Activated gamma-delta T cell treated with anti-CD3 and anti-CD28 coated beads, Interleukin-2, amount 50 U/mL, for 16 hours (primary cell): ENCODE measurements around the gene WNT10A.
"Not testable (repeated sequence)": the region's sequence is repeated elsewhere in the genome, so short reads cannot be mapped to it uniquely, and the experiment has no call there.

Source experiments
- DNase-seq: peaks from one replicate; pipeline ENCODE4 v3.0.0-alpha.2; 2020; ENCODE audit warnings: low read depth

WNT10A gene

DNA sequence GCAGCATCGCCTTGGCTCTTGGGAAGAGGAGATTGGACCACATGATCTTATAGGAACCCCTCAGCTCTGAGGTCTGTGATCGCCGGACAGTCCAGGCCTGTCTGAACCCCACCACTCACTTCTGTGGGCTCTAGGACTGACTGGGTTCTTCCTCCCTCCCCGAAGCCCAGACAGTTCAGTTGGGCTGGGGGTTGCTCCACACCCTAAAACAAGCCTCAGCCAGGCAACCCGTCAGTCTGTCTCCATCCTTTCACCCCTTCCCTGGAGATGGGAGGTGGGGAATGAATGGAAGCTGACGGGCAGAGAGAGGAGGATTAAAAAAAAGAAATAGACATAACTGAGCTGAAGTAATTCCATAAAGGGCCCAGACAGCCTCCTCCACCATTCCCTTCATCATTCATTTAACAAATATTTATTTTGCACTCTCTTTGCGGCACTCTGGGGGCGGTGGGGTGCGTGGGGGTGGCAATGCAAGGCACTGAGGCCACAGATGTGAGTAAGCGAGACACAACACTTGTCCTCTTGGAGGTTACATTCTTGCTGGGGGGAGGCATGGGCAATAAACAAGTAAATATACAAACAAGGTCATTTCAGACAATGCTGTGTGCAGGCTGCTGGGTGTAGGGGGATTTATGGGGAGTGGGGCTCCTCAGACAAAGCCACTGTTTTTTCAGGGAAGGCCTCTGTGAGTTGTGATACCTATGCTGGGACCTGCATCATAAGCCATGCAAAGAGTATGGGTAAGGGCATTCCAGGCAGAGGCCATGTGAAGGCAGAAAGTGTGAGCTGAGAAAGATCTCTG is 12.9 kb downstream of the WNT10A start:
- no peak for DNase-seq

DNA sequence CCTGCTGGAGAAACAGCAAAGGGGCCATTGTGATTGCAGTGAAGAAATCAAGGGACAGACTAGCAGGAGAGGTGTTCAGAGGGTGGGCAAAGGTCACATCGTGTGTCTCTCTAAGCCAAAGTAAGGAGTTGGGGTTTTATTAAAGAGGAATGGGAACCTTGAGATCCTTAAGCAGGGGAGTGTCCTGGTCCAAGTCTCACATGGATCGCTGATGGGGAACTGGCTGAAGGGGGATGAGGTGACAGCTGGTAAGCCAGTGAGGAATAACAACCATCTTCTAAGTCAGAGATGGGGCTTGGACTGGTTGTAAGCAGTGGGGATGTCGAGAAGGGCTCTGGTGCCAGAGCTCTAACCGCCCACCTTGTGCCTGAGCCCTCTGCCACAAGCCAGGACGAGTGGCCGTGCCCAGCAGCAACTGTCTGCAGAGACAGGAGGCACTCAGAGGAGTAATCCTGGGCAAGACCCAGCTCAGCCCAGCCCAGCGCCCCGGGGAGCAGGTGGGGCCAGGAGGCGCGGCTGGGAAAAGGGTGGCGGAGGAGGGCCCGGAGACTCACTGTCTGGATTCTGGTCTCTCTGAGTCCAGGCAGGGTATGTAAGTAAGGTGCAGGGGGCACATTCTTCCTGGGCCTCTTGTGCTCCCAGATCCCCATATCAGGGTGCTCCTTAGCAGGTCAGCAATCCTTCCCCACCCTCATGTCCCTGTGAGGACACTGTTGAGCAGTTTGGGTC is 13.7 kb downstream of the WNT10A start:
- DNase-seq, result no peak

DNA sequence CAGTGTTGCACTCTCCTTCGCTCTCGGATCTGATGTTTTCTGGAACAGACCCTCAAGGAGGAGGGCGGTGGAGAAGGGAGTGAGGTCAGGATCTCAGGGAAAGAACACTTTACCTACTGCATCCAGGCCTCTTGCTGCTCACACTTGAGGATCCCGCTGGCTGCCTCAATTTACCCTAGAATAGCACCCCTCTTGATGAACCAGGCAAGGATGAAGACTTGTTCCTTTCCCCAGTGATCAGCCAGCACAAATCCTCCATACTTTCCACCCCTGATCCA is 14.2 kb downstream of the WNT10A start:
- no peak for DNase-seq

DNA sequence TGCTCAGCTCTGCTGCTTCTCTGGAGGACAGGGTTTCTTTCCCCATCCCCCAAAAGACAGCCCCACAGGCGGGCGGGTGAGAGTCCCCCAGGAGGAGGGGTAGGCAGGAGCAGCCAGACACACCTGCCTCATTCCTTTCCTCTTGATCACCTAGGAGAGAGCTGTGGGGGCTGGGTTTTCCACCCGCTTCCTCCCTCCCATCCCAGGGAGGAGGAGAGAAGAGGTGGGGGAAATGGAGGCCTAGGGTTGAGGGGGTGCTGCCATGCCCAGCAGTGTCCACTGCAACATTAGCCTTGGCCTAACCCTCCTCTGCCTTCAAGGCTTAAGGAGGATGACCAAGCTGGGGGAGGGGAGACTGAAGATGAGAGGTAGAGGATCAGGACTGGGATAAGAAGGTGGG is 14.7 kb downstream of the WNT10A start:
- DNase-seq, result no peak

DNA sequence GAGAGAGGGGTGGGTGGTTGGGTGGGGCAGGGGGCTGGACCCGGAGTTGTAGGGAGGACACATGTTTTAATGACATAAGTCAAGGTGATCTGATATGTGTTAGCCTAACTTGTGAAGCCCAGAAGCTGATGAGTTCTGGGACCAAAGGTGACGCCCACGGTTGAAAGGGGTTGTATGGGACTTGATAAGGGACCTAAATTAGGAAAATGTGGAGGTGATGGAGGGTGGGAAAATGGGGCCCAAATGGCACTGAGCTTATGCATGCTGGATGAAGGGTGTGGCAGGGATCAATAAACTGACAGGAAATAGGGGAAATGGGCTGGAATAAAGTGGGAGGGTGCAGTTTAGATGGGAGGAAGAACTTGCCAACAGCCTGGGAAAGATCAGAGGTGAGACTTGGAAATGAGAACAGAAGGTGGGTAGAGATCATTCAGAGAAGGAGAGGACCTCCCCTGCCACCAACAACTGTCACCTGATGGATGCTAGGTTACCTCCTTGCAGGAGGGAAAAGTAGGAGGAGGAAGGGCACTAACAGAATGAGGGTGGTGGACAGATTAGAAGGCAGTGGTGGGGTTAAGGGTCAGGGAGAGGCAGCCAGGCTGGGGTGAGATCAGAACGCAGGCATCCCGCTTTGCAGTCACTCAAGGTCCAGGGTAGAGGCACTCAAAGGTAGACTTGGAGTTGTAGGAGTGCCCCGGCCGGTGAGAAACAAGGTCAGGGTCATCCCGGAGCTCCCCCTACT is 15.3 kb downstream of the WNT10A start:
- no peak for DNase-seq

DNA sequence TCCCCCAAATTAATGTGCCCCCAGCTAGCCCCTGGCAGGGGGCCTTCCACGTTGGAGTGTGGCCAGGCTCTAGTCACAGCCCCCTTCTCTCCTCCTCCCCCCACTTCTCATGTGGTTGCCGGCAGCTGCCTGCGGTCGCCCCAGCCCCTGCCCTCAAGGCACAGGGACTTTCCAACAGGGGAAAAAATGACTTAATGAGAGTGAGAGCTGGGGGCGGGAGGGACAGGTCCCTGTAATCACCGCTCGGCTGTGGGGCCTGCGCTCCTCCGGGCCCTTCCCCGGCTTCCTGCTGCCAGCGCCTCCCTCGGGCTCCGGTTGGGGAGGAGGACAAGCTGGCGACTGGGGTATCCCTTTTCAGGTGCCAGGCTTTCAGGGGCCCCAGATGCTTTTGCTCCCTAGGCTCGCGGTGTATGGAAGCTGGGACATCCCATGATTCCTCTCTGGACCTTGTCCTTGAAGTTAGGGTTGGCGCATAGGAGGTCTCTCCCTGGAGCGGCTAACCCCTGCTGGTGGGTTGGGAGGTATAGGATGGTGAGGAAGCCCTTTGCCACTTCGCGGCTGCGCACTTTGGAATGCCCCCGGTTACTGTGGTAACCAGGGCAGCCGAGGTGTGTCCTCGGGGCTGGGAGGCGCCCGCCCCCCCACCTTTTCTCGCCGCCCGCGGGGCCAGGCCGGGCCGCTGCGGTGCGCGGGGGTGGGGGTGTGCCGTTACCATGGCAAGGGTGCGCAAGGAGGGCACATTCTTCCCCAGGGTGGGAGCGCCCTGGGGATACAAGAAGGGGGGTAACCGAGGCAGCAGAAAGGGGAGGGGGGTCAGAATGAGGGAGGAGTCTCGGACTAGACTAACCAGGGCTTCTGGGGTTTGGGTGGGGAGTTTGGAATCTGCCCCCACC is 16.1 kb downstream of the WNT10A start:
- peak; percentile 86 for DNase-seq

DNA sequence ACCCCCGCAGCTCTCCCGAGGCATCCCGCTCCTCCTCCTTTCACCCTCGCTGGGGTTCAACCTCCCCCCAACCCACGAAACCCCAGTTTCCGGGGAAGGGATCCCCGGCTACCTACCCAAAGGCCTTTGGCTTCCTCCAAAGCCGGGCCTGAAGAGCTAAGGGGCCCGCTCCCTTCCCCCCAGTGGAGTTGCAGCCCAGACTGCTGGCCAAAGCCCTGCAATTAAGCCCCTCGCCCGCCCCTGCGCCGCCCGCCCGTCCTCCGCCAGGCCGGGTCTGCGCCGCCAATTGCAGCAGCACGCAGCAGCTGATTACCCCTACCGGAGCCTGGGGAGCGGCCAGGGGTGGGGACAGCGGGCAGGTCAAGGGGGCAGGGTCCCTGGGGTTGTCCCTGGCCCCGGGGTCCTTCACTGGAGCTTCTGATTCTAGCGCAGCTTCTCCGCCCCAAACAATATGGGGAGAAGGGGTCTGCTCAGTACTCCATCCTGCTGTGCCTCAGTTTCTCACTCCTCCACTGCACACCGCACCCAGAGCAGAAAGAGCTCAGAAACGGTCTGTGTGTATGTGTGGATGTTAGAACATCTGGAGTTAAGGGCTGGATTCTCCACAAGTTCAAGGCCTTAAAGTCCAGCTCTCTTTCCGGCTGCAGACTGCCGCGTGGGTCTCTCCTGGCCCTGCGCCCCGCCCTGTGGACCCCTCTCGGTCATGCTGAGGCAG is 16.9 kb downstream of the WNT10A start:
- DNase-seq, result no peak

DNA sequence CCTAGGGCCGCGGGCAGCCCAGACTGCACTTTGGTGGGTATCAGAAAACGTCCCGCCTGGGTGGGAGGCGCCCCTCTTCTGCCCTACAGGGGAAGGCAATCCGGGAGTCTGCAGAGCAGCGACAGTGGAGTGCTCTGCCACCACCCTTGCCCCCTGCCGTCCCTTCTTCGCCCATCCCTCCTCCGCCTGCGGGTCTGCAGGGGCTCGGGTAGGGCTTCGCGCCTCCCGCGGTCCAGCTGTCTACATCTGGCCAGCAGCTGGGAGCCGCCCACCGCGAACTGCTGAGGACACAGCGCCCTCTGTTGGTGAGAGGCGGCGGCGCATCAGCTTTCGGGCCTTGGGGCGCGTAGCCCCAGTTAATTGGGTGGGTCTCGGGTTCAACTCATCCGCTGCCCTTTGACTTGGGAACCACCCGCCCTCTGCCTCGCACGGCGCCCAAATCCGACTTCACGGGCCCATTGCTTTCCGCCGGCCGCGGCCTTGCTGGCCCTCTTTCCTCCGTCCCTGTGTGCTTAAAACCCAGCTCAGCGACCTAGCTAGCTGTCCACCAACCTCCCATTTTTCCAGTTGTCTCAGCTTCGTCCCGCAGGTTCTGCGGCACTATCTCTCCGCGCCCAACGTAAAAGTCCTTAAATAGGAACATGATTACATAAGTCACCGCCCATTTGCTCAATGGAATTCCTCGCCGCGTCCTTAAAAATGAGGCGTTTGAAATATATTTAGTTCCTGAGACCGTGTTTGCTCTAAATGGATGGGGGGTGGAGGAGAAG is 17.6 kb downstream of the WNT10A start:
- peak; percentile 77 for DNase-seq

DNA sequence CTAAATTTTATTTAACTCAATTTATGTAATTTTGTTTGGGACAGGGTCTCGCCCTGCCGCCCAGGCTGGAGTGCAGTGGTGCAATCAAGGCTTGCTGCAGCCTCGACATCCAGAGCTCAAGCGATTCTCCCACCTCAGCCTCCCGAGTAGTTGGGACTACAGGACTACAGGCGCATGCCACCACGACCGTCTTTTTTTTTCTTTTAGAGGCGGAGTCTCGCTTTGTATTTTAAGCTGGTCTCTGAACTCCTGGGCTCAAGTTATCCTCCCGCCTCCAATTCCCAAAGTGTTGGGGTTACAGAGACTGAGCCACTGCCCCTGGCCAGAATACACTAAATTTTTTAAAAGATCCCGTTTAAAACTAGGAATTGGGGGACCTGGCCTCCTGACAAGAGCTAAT is 18.5 kb downstream of the WNT10A start:
- DNase-seq, result no peak

DNA sequence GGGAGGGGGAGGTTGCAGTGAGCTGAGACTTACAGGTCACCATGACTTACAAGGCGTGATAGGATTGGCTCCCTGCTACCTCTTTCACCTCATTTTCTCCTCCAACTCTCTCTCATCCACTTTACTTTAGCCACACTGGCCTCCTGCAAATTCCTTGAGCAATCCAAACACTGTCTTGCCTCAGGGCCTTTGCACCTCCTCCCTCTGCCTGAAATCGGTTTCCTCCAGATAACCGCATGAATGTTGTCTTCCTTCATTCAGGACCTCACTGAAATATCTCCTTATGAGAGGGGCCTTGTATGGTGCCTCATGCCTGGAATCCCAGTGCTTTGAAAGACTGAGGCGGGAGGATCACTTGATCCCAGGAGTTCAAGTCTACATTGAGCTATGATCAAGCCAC is 21.8 kb downstream of the WNT10A start:
- DNase-seq, result no peak

DNA sequence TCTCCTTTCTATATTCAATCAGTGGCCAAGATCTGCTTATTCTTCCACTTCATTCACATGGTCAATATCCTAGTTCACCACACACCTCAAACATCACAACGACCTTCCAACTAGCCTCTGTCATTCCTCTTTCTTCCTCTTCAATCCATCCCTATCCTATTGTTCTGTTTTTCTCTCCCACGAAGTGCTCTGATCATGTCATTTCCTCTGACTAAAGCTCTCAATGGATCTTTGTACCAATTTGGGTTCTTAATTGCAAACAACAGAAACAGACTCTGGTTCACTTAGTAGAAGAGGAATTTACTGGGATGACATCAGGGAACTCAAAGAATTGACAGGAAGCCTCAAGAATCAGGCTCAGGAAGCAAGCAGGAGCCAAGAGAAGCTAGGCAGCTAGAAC is 23.5 kb downstream of the WNT10A start:
- DNase-seq, result no peak

DNA sequence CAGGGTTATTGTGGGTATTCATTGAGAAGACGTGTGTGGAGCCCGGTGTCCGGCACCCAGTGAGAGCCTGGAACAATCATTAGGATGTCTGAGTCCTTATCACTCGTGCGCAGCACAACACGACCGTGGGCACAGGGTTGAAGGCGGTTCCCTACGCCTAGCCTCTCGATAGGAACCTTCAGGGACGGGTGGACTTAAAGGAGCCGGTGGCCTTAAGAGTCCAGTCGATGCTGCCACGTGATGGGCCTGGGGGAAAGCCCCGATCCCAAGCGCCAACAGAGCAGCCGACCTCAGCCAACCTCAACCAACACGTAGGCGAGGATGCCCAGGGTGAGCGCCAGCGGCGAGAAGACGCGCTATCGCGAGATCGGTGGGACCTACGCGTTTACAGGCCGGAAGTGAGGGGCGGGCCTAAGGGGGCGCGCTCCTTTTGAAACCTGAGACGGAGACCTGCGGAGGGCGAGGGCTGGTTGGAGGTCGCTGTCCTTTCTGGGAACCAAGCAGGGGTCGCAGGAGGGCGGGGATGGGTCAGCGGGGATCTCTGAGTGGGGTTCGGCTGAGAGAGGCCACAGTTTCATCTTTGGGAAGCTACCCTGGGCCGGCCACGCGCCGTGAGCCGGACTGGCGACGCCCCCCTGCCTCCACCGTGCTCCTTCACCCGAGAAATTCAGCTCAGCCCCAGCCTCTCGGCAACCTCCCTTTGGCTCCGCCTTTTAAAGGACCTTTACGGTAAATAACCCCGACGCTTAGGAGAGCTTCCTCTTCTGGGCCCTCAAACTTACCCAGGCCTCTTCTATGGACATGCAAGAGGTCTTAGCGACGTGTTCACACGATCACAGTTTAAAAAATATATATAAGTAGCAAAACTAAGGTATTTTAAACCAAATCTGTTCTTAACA is 28.3 kb downstream of the WNT10A start:
- DNase-seq, result peak; percentile 81

DNA sequence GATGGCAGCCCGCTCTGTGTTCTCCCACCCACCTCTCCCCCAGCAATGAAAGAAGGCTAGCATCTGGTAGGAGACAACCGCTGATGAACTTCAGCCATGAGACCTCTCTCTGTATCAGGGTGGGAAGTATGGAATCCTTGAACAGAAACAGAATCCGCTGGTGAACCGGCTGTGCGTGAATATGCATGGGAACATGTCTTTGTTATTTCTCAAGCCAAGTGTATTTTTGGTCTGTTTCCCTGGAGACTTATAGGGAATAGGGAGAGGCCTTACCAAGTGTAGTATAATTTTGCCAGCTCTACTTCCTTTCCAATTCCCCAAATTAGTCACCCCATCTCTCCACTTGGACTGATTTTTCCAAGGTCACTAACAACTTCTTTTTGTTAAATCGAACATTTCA is 30.1 kb downstream of the WNT10A start:
- no peak for DNase-seq

DNA sequence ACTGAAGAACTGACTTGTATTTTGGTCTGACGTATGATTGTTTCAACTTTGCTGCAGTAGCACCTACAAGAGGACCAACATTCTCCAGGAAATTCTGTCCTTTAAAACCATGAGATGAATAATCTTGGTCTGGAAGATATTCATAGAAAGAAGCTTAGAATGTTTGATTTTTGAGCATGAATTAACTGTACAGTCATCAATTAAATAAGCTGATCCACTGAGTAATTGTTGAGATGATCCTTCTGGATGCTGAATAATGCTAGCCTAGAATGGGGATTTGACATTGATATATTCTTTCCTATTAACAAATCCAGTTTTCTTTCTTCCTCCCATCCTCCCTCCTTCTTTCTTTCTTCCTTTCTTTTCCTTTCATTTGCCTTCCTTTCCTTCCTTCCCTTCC is 39.9 kb downstream of the WNT10A start:
- no peak for DNase-seq

DNA sequence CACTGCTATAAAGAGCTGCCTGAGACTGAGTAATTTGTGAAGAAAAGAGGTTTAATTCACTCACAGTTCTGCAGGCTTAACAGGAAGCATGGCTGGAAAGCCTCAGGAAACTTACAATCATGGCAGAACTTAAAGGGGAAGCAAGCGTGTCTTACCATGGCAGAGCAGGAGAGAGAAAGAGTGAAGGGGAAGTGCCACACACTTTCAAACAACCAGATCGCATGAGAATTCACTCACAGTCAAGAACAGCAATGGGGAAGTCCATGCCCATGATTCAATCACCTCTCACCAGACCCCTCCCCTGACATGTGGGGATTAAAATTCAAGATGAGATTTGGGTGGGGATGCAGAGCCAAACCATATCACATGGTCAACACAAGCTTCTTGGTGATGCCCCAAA is 44.1 kb downstream of the WNT10A start:
- no peak for DNase-seq

DNA sequence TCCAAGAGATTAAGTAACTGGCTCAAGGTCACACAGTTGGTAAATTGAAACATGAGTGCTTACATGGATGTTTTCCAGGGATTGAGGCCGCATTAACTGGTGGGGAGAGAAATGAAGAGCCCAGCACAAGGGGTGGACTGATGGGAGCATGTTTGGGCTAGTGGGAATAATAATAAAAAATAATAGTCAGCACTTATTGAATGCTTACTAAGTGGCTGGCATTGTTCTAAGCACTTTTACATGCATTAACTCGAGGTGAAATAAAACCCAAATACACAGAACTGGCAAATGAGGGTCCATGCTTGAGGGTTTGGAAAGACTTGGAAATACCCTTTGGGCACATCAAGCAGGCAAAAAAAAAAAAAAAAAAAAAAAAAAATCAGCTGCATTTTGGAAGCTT is 44.8 kb downstream of the WNT10A start:
- no peak for DNase-seq

DNA sequence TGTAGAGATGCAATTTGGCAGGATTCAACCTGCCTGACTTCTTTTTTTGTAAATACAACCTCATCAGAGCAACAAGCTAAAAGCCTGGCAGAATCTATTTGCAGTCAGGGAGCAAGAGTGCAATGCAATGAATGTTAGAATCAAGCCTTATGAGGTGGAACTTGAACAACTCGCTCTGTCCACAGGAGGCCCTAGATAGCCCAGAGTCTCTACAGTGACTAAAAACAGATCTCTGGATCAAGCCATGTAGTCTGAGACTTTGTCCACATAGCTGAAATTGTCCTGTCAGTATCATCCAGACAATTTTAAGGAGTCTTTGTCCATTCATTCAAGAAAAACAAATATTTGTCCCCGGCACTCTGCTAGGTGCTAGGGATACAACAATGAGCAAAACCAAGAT is 46.8 kb downstream of the WNT10A start:
- DNase-seq, result no peak

DNA sequence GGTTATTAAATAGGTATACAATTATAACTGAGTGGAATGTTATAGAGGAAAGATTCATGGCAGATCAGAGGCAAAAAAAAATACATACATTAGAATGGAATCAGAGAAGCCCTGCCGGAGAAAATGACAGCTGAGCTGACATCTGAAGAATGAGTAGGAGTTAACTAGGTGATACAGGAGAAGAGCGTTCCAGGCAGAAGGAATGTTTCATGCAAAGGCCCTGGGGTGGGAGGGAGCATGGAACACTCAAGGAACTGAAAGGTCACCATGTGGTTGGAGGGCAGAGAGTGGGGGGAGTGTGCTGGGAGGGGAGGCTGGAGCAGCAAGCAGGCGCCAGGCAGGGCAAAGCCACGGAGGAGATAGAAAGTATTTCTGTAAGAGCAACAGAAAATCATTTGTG is 47.2 kb downstream of the WNT10A start:
- DNase-seq, result no peak

DNA sequence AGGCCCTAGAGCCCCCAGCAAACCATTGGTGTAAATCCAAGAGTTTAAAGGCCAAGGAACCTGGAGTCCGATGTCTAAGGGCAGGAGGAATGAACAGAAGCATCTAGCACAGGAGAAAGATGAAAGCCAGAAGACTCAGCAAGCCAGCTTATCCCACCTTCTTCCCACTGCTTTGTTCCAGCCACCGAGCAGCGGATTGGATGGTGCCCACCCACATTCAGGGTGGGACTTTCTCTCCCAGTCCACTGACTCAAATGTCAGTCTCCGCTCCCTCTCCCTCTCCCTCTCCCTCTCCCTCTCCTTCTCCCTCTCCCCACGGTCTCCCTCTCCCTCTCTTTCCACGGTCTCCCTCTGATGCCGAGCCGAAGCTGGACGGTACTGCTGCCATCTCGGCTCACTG is 49.8 kb downstream of the WNT10A start:
- DNase-seq, result not testable (repeated sequence)

DNA sequence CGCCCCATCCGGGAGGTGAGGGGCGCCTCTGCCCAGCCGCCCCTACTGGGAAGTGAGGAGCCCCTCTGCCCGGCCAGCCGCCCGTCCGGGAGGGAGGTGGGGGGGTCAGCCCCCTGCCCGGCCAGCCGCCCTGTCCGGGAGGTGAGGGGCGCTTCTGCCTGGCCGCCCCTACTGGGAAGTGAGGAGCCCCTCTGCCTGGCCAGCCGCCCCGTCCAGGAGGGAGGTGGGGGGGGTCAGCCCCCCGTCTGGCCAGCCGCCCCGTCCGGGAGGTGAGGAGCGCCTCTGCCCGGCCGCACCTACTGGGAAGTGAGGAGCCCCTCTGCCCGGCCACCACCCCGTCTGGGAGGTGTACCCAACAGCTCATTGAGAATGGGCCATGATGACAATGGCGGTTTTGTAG is 51.1 kb downstream of the WNT10A start:
- DNase-seq, result not testable (repeated sequence)
